Upper lobe of left lung (tissue), 4 donors: ENCODE measurements around the gene NR1H2.

Experiments used
- CTCF ChIP-seq, 6 experiments: fragments of 450-650 bp in 4 of 6; fragments of 200-600 bp in 2 of 6; sonication (generic) in 2 of 6; IDR thresholded peaks; one replicate each; pipeline ENCODE4 v1.5.1; 2016 to 2019; ENCODE audit warnings: antibody characterized with exemption in 6 of 6
- EP300 ChIP-seq, 4 donors: sonication (generic); formaldehyde crosslinking; IDR thresholded peaks; one replicate each; pipeline ENCODE4 v1.5.1; 2017; ENCODE audit warnings: antibody characterized with exemption in 4 of 4, control low read depth in 2 of 4

GRCh38 chr19:50387868-50388245, 11.6 kb downstream of the NR1H2 start:
- TF ChIP-seq CTCF (IDR thresholded peaks at IDR 0.05) (no peak), EP300 (IDR thresholded peaks at IDR 0.05) (no peak)
